Prostate gland (tissue), 2 donors: ENCODE results near the gene ALS2CL. TPM values are rescaled to one million over a fixed set of nuclear protein-coding genes. Genes with fewer than 3 reads are reported as not detected.

ENCODE experiments used
- DNase-seq: peaks from one replicate; pipeline ENCODE4 v3.0.0-alpha.2; 2019; ENCODE audit warnings: low spot score
- H3K27ac ChIP-seq, 2 donors: fragments of 200-600 bp; sonication (generic); 2 replicates each; pipeline ENCODE4 v1.5.1; 2017 to 2019
- H3K27me3 ChIP-seq: fragments of 200-600 bp; sonication (generic); replicated peaks from 2 replicates; pipeline ENCODE4 v1.5.1; 2019; ENCODE audit not compliant: insufficient read depth
- H3K36me3 ChIP-seq, 2 donors: fragments of 200-600 bp; sonication (generic); 1 replicate in 1 of 2; 2 replicates in 1 of 2; pipeline versions ENCODE4 v1.5.1 to v1.8.1; 2017 to 2019
- H3K4me1 ChIP-seq: fragments of 200-600 bp; sonication (generic); replicated peaks from 2 replicates; pipeline ENCODE4 v1.5.1; 2019
- H3K4me3 ChIP-seq, 2 donors: fragments of 200-600 bp; sonication (generic); 2 replicates each; pipeline ENCODE4 v1.5.1; 2017 to 2019
- H3K9me3 ChIP-seq: fragments of 200-600 bp; sonication (generic); 2 replicates; pipeline ENCODE4 v1.5.1; 2017
- POLR2A ChIP-seq: fragments of 450-650 bp; IDR thresholded peaks from one replicate; pipeline ENCODE4 v1.6.1; 2016; ENCODE audit warnings: antibody characterized with exemption, mild to moderate bottlenecking
- POLR2AphosphoS5 ChIP-seq: sonication (generic); formaldehyde crosslinking; IDR thresholded peaks from one replicate; pipeline ENCODE4 v1.6.1; 2017; ENCODE audit warnings: antibody characterized with exemption
- whole genome bisulfite sequencing: methylation state at CpG from one replicate; pipeline ENCODE4 v1.1.5; 2018; 5-methylcytosine and 5-hydroxymethylcytosine counted together
- intact Hi-C: fragments of 100-400 bp; cut with DNase I; formaldehyde crosslinking; loops from one replicate; pipeline ENCODE4 v1.14.2; 2022
- total RNA-seq, 2 donors: library from RNA; depleted of rRNA; stranded (reverse); fragments of >200 nt; gene quantifications; one replicate each; pipeline ENCODE4 v1.1.0, GENCODE V29; 2016
- TF ChIP-seq, protein P1 (sequence below), 4 experiments: fragments of 200-600 bp in 2 of 4; fragments of 450-650 bp in 2 of 4; sonication (generic) in 2 of 4; IDR thresholded peaks; 1 replicate in 3 of 4; 2 replicates in 1 of 4; pipeline ENCODE4 v1.5.1; 2016 to 2019; ENCODE audit warnings: antibody characterized with exemption in 4 of 4, mild to moderate bottlenecking in 2 of 4, moderate library complexity in 2 of 4

Gene ALS2CL
- total RNA-seq, 2 donors from 2014 or later, result 8.1 to 18.9 TPM

DNA sequence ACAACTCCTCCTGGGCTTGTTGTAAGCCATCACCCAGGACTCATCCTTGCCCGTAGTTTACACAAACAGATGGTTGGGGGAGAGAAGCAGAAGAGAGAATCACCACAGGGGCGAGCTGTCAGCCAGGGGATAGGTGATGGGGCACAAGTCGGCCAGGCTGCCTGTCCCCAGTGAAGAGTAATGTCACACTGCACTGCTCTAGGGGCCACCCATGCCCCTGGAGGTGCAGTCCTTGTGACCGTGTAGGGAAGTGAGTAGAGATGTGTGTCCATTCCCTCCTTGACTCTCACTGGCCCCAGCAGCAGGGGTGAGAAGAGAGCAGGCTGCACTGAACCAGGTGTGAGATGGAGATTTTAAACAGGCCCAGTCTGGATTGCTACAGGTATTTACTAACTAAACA lies 41.3 kb upstream of the ALS2CL start:
- no peak for TF ChIP-seq POLR2A
- H3K4me1 ChIP-seq, result no peaks in the 10 kb centered on the region
- H3K4me3 ChIP-seq, result no peak overlapping the region
- no peaks in the 10 kb centered on the region for H3K9me3 ChIP-seq
- no peaks in the 10 kb centered on the region for H3K36me3 ChIP-seq
- H3K27me3 ChIP-seq, result no peaks in the 10 kb centered on the region
- intact Hi-C loops, result no loop called here
- DNase-seq, result no peak
- H3K27ac ChIP-seq, result no peak overlapping the region
- 68% methylated on average over 4 of the region's 4 CpGs for WGBS

DNA sequence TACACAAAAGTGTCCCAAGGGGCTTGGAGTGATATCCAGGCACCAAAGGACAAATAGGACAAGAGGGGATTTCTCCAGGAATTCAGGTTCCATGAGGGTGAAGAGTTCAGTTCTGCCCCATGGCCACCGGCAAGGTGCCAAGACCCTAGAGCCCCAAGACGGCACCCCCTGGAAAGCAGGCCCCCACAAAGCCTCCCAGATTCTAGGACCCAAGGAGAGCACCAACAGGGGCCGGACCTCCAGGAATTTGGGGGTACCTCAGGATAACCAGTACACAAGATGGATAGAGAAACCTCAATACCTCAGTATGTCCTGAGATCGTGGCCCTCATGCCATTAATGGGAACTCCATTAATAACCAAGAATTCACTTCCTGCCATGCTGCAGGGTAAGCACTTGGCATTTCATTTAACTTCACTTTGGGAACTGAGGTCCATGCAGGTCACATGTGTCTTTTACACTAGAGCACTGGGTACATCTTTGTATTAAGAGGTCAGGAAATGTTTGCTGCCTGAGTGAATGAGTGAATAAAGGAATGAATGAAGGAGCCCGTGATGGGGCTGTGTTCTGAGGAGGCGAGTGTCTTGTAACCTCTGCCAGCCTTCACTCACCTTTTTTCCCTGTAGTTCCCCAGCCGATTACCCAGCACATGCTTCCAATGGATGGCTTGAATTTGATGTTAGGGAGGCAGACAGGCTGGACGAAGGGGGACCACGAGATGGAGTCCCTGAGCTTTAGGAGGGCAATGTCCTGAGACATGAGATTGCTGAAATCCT lies 39.7 kb upstream of the ALS2CL start:
- WGBS, result 86% methylated on average over 9 of the region's 9 CpGs
- TF ChIP-seq POLR2AphosphoS5 (no peak), POLR2A (no peak)
- TF ChIP-seq, protein P1, sequence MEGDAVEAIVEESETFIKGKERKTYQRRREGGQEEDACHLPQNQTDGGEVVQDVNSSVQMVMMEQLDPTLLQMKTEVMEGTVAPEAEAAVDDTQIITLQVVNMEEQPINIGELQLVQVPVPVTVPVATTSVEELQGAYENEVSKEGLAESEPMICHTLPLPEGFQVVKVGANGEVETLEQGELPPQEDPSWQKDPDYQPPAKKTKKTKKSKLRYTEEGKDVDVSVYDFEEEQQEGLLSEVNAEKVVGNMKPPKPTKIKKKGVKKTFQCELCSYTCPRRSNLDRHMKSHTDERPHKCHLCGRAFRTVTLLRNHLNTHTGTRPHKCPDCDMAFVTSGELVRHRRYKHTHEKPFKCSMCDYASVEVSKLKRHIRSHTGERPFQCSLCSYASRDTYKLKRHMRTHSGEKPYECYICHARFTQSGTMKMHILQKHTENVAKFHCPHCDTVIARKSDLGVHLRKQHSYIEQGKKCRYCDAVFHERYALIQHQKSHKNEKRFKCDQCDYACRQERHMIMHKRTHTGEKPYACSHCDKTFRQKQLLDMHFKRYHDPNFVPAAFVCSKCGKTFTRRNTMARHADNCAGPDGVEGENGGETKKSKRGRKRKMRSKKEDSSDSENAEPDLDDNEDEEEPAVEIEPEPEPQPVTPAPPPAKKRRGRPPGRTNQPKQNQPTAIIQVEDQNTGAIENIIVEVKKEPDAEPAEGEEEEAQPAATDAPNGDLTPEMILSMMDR (IDR thresholded peaks at IDR 0.05), result no peak
- Histone ChIP-seq H3K9me3 (no peaks in the 10 kb centered on the region), H3K4me3 (no peak overlapping the region), H3K27me3 (no peaks in the 10 kb centered on the region), H3K4me1 (no peaks in the 10 kb centered on the region), H3K27ac (no peak overlapping the region), H3K36me3 (no peaks in the 10 kb centered on the region)
- intact Hi-C loops, result no loop called here
- no peak for DNase-seq

DNA sequence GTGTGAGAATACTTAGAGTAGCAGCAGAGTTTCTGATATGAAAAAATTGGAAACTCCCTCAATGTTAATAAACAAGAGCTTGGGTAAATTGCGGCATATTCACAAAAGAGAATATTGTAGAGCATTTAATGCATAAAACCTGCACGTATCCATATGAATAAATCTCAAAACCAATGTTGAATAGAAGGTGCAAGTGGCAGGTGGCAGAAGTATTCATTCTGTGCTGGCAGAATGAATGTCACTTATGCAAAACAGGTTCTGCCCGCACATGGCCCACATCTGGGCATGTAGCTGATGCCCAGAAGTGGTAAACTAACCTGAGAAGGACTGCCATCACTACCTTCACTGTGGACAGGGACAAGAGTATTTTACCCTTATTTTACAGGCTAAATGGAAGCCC lies 38.3 kb upstream of the ALS2CL start:
- H3K4me1 ChIP-seq, result no peaks in the 10 kb centered on the region
- no peak overlapping the region for H3K27ac ChIP-seq
- H3K36me3 ChIP-seq, result no peaks in the 10 kb centered on the region
- no peaks in the 10 kb centered on the region for H3K27me3 ChIP-seq
- WGBS, result 71% methylated on average over 3 of the region's 3 CpGs
- H3K4me3 ChIP-seq, result no peak overlapping the region
- TF ChIP-seq POLR2A (no peak), POLR2AphosphoS5 (no peak)
- TF ChIP-seq, protein P1 (IDR thresholded peaks at IDR 0.05), result no peak
- no peaks in the 10 kb centered on the region for H3K9me3 ChIP-seq
- no peak for DNase-seq
- intact Hi-C loops, result no loop called here

DNA sequence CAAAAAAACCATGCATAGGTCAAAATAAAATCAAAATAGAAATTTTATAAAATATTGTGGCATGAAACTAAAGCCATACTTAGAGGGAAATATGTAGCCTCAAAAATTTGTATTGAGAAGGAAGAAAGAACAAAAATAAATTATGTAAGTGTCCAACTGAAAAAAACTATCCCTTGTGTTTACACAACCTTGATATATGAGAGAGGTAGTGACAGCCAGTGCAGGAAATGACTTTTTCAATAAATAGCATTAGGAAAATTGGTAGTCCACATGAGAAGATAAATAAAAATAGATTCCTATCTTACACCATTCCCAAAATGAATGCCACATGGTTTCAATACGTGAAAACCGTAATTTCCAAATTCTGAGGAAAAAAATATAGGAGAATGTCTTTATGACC lies 37.3 kb upstream of the ALS2CL start:
- WGBS, result 69% methylated on average over 2 of the region's 2 CpGs
- H3K4me1 ChIP-seq, result no peaks in the 10 kb centered on the region
- no peak for TF ChIP-seq POLR2AphosphoS5
- TF ChIP-seq POLR2A, result no peak
- TF ChIP-seq, protein P1 (IDR thresholded peaks at IDR 0.05), result no peak
- no peak overlapping the region for H3K27ac ChIP-seq
- H3K27me3 ChIP-seq, result no peaks in the 10 kb centered on the region
- no peaks in the 10 kb centered on the region for H3K9me3 ChIP-seq
- no peak overlapping the region for H3K4me3 ChIP-seq
- DNase-seq, result no peak
- H3K36me3 ChIP-seq, result no peaks in the 10 kb centered on the region
- intact Hi-C loops, result no loop called here

DNA sequence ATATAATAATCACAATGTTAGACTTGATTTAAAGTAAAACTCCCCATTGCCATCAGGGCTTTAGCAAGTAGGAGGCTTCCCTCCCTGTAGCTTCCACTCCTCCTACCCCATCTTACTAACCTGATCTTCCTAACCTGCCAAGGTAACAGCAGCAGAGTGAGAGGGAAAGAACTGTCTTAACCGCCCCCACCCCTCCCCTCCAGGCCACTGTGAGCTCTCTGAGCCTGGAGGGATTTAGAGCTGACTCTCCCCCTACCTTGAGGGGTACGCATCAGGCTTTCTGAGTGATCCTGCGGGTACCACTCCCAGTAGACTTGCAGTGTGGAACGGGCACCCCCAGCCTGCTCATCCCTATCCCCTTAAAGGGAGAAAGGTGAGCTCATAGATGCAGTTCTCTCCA lies 35.6 kb upstream of the ALS2CL start:
- H3K9me3 ChIP-seq, result no peaks in the 10 kb centered on the region
- intact Hi-C loops, result no loop called here
- 88% methylated on average over 4 of the region's 4 CpGs for WGBS

More for the DNA sequence above, 35.6 kb upstream of the ALS2CL start:
- H3K27ac ChIP-seq, result no peak overlapping the region
- TF ChIP-seq, protein P1 (IDR thresholded peaks at IDR 0.05), result no peak
- TF ChIP-seq POLR2A (no peak), POLR2AphosphoS5 (no peak)
- H3K36me3 ChIP-seq, result no peaks in the 10 kb centered on the region
- H3K4me1 ChIP-seq, result no peaks in the 10 kb centered on the region
- no peaks in the 10 kb centered on the region for H3K27me3 ChIP-seq
- no peak overlapping the region for H3K4me3 ChIP-seq
- DNase-seq, result no peak
